GM15510 (cell line): ENCODE data around the gene DAB1.

ENCODE experiments used
- POLR2A ChIP-seq: IDR thresholded peaks from 3 replicates; pipeline ENCODE4 v1.6.1; 2011; ENCODE audit warnings: borderline replicate concordance; ENCODE audit not compliant: insufficient read length; ENCODE audit errors: extremely low read depth

DAB1 gene

GRCh38 chr1:57122031-57122430 lies 301.8 kb downstream of the DAB1 start:
- TF ChIP-seq POLR2A: no peak

- no peak for TF ChIP-seq POLR2A
These were observed 304.8 kb downstream of the DAB1 start for GRCh38 chr1:57118948-57119603.

- TF ChIP-seq POLR2A: no peak
These were observed 306.1 kb downstream of the DAB1 start for GRCh38 chr1:57117753-57118152.

GRCh38 chr1:57116871-57117270 lies 307.0 kb downstream of the DAB1 start:
- TF ChIP-seq POLR2A: no peak

- TF ChIP-seq POLR2A: no peak
These were observed 308.7 kb downstream of the DAB1 start for GRCh38 chr1:57115030-57115614.

GRCh38 chr1:57112148-57112547 lies 311.7 kb downstream of the DAB1 start:
- no peak for TF ChIP-seq POLR2A

- no peak for TF ChIP-seq POLR2A
These were observed 312.7 kb downstream of the DAB1 start for GRCh38 chr1:57111175-57111574.

GRCh38 chr1:57109883-57110282 lies 314.0 kb downstream of the DAB1 start:
- TF ChIP-seq POLR2A: no peak

GRCh38 chr1:57109247-57109646 lies 314.6 kb downstream of the DAB1 start:
- no peak for TF ChIP-seq POLR2A

GRCh38 chr1:57106296-57106695 lies 317.6 kb downstream of the DAB1 start:
- no peak for TF ChIP-seq POLR2A

GRCh38 chr1:57102561-57103326 lies 321.1 kb downstream of the DAB1 start:
- TF ChIP-seq POLR2A: no peak

- TF ChIP-seq POLR2A: no peak
These were observed 322.7 kb downstream of the DAB1 start for GRCh38 chr1:57101209-57101608.

- TF ChIP-seq POLR2A: no peak
These were observed 329.1 kb downstream of the DAB1 start for GRCh38 chr1:57094749-57095148.

- TF ChIP-seq POLR2A: no peak
These were observed 330.7 kb downstream of the DAB1 start for GRCh38 chr1:57093122-57093521.

GRCh38 chr1:57091642-57092041 lies 332.2 kb downstream of the DAB1 start:
- no peak for TF ChIP-seq POLR2A

- no peak for TF ChIP-seq POLR2A
These were observed 334.0 kb downstream of the DAB1 start for GRCh38 chr1:57089855-57090254.
